Skeletal muscle satellite cell (primary cell): ENCODE data around the gene RPH3AL.
"Not testable (repeated sequence)": the region's sequence is repeated elsewhere in the genome, so short reads cannot be mapped to it uniquely, and the experiment has no call there.

Source experiments
- H3K27me3 ChIP-seq: 2 replicates; pipeline ENCODE4 v1.7.0; 2013; ENCODE audit warnings: low read length; ENCODE audit not compliant: control insufficient read depth, insufficient read depth
- H3K36me3 ChIP-seq: 2 replicates; pipeline ENCODE4 v1.7.0; 2013; ENCODE audit warnings: mild to moderate bottlenecking, control low read depth, low read length; ENCODE audit not compliant: insufficient read depth
- H3K4me1 ChIP-seq: 2 replicates; pipeline ENCODE4 v1.7.0; 2013; ENCODE audit warnings: low read length; ENCODE audit not compliant: control insufficient read depth, insufficient read depth
- H3K4me2 ChIP-seq: 2 replicates; pipeline ENCODE4 v1.7.0; 2013; ENCODE audit warnings: mild to moderate bottlenecking, low read length
- H3K4me3 ChIP-seq: 2 replicates; pipeline ENCODE4 v1.7.0; 2013; ENCODE audit warnings: low read length
- H3K9ac ChIP-seq: 2 replicates; pipeline ENCODE4 v1.7.0; 2013; ENCODE audit warnings: mild to moderate bottlenecking, low read depth, low read length, moderate library complexity
- H3K9me3 ChIP-seq: replicated peaks from 2 replicates; pipeline ENCODE4 v1.7.0; 2013; ENCODE audit warnings: mild to moderate bottlenecking, control low read depth, low read length

Gene RPH3AL

GRCh38 chr17:180381-181244, 172.0 kb downstream of the RPH3AL start:
- H3K27me3 ChIP-seq = peaks cover 86% of the 10 kb centered on the region
- H3K4me3 ChIP-seq = no peak overlapping the region
- H3K36me3 ChIP-seq = no peaks in the 10 kb centered on the region
- no peak overlapping the region for H3K9ac ChIP-seq
- no peaks in the 10 kb centered on the region for H3K9me3 ChIP-seq
- no peak overlapping the region for H3K4me2 ChIP-seq
- no peaks in the 10 kb centered on the region for H3K4me1 ChIP-seq

GRCh38 chr17:179781-180380, 172.7 kb downstream of the RPH3AL start:
- H3K4me1 ChIP-seq = no peaks in the 10 kb centered on the region
- H3K4me3 ChIP-seq = no peak overlapping the region
- peaks cover 87% of the 10 kb centered on the region for H3K27me3 ChIP-seq
- no peak overlapping the region for H3K9ac ChIP-seq
- H3K36me3 ChIP-seq = no peaks in the 10 kb centered on the region
- H3K4me2 ChIP-seq = no peak overlapping the region
- H3K9me3 ChIP-seq = no peaks in the 10 kb centered on the region

- H3K4me3 ChIP-seq = no peak overlapping the region
- H3K9ac ChIP-seq = no peak overlapping the region
- H3K27me3 ChIP-seq = peaks cover 79% of the 10 kb centered on the region
- H3K36me3 ChIP-seq = no peaks in the 10 kb centered on the region
- no peak overlapping the region for H3K4me2 ChIP-seq
- no peaks in the 10 kb centered on the region for H3K4me1 ChIP-seq
- no peaks in the 10 kb centered on the region for H3K9me3 ChIP-seq
These were observed 173.6 kb downstream of the RPH3AL start for GRCh38 chr17:179066-179432.

GRCh38 chr17:178292-179065, 174.1 kb downstream of the RPH3AL start:
- no peak overlapping the region for H3K4me3 ChIP-seq
- H3K9me3 ChIP-seq = no peaks in the 10 kb centered on the region
- no peak overlapping the region for H3K4me2 ChIP-seq
- H3K4me1 ChIP-seq = no peaks in the 10 kb centered on the region
- H3K9ac ChIP-seq = no peak overlapping the region
- H3K27me3 ChIP-seq = peaks cover 76% of the 10 kb centered on the region
- no peaks in the 10 kb centered on the region for H3K36me3 ChIP-seq

- Histone ChIP-seq H3K27me3 (peaks cover 75% of the 10 kb centered on the region), H3K4me1 (no peaks in the 10 kb centered on the region), H3K9ac (no peak overlapping the region), H3K4me3 (no peak overlapping the region), H3K9me3 (no peaks in the 10 kb centered on the region), H3K36me3 (no peaks in the 10 kb centered on the region), H3K4me2 (no peak overlapping the region)
These were observed 174.8 kb downstream of the RPH3AL start for GRCh38 chr17:177762-178161.

- Histone ChIP-seq H3K4me1 (no peaks in the 10 kb centered on the region), H3K9ac (no peak overlapping the region), H3K9me3 (no peaks in the 10 kb centered on the region), H3K27me3 (peaks cover 69% of the 10 kb centered on the region), H3K4me3 (no peak overlapping the region), H3K36me3 (no peaks in the 10 kb centered on the region), H3K4me2 (no peak overlapping the region)
These were observed 175.5 kb downstream of the RPH3AL start for GRCh38 chr17:177155-177554.

GRCh38 chr17:173166-173911, 179.3 kb downstream of the RPH3AL start:
- Histone ChIP-seq H3K27me3 (peaks cover 47% of the 10 kb centered on the region), H3K9ac (no peak overlapping the region), H3K4me1 (no peaks in the 10 kb centered on the region), H3K4me2 (no peak overlapping the region), H3K36me3 (no peaks in the 10 kb centered on the region), H3K9me3 (no peaks in the 10 kb centered on the region), H3K4me3 (no peak overlapping the region)

- Histone ChIP-seq H3K4me2 (no peak overlapping the region), H3K27me3 (peaks cover 38% of the 10 kb centered on the region), H3K36me3 (no peaks in the 10 kb centered on the region), H3K4me3 (no peak overlapping the region), H3K9me3 (no peaks in the 10 kb centered on the region), H3K9ac (no peak overlapping the region), H3K4me1 (no peaks in the 10 kb centered on the region)
These were observed 180.2 kb downstream of the RPH3AL start for GRCh38 chr17:172401-172800.

GRCh38 chr17:171871-172270, 180.7 kb downstream of the RPH3AL start:
- Histone ChIP-seq H3K27me3 (peaks cover 33% of the 10 kb centered on the region), H3K9ac (no peak overlapping the region), H3K9me3 (no peaks in the 10 kb centered on the region), H3K4me2 (no peak overlapping the region), H3K4me3 (no peak overlapping the region), H3K4me1 (no peaks in the 10 kb centered on the region), H3K36me3 (no peaks in the 10 kb centered on the region)

- no peak overlapping the region for H3K4me3 ChIP-seq
- no peak overlapping the region for H3K9ac ChIP-seq
- no peaks in the 10 kb centered on the region for H3K4me1 ChIP-seq
- H3K9me3 ChIP-seq = no peaks in the 10 kb centered on the region
- peaks cover 24% of the 10 kb centered on the region for H3K27me3 ChIP-seq
- no peaks in the 10 kb centered on the region for H3K36me3 ChIP-seq
- no peak overlapping the region for H3K4me2 ChIP-seq
These were observed 182.4 kb downstream of the RPH3AL start for GRCh38 chr17:170130-170670.

GRCh38 chr17:168614-169013, 184.0 kb downstream of the RPH3AL start:
- not testable (repeated sequence) for H3K4me3 ChIP-seq, H3K4me2 ChIP-seq, H3K9me3 ChIP-seq, H3K36me3 ChIP-seq, H3K4me1 ChIP-seq, H3K9ac ChIP-seq
- peaks cover 19% of the 10 kb centered on the region for H3K27me3 ChIP-seq
